ENCODE data around the gene NPHP1. TPM values are rescaled to one million over a fixed set of nuclear protein-coding genes. Genes with fewer than 3 reads are reported as not detected.
"Not testable (repeated sequence)": the region's sequence is repeated elsewhere in the genome, so short reads cannot be mapped to it uniquely, and the experiment has no call there.

NPHP1 gene
- polyA plus RNA-seq, 10 donors = 4.0 to 11.2 (median 6.1) TPM

GRCh38 chr2:110205660-110206455 is 1.0 kb upstream of the NPHP1 start:
- no peak for DNase-seq

- no peak for DNase-seq
Measured at GRCh38 chr2:110198016-110198415, 6.8 kb downstream of the NPHP1 start.

- no peak for DNase-seq
Measured at GRCh38 chr2:110197452-110197851, 7.4 kb downstream of the NPHP1 start.

DNA sequence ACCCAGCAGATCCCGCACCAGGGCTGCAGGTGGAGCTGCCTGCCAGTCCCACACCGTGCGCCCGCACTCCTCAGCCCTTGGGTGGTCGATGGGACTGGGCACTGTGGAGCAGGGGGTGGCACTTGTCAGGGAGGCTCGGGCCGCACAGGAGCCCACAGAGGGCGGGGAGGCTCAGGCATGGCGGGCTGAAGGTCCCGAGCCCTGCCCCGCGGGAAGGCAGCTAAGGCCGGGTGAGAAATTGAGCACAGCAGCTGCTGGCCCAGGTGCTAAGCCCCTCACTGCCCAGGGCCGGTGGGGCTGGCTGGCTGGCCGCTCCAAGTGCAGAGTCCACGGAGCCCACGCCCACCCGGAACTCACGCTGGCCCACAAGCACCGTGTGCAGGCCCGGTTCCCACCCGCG is 14.6 kb downstream of the NPHP1 start:
- not testable (repeated sequence) for DNase-seq

DNA sequence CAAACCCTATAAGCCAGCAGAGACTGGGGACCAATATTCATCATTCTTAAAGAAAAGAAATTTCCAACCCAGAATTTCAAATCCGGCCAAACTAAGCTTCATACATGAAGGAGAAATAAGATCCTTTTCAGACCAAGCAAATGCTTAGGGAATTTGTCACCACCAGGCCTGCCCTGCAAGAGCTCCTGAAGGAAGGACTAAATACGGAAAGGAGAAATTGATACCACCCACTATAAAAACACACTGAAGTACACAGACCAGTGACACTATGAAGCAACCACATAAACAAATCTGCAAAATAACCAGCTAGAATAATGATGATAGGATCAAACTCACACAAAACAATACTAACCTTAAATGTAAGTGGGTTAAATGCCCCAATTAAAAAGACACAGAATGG is 22.4 kb downstream of the NPHP1 start:
- no peak for DNase-seq

DNA sequence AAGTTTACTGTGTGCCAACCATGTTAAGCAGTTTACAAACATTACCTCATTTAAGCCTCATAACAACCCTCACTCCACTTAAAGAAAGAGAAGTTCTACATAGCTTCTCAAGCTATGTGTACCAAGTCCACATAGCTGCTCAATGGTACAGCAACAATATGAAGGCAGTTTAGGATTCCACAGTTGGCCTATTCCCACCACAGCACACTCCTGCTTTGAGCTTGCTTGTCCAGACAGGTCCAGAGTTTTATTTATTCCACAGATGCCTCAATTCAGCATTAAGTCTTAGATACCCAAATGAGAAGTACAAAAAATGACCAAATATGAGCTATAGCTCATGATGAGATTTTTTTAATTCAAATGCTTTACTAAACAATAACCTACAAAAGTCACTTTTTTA is 24.8 kb downstream of the NPHP1 start:
- DNase-seq = no peak

DNA sequence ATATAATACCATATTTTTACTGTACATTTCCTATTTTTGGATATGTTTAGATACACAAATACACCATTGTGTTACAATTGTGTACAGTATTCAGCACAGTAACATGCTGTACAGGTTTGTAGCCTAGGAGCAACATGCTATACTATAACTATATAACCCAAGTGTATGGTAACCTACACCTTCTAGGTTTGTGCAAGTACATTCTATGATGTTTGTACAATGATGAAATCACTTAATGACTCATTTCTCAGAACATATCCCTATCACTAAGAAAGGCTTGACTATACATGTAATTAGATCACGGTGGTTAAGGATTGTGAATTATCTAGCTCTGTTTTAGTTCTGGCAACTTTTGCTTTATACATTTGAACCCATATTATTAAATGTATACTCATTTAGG is 31.3 kb downstream of the NPHP1 start:
- DNase-seq = no peak

GRCh38 chr2:110172506-110172905 is 32.3 kb downstream of the NPHP1 start:
- no peak for DNase-seq

DNA sequence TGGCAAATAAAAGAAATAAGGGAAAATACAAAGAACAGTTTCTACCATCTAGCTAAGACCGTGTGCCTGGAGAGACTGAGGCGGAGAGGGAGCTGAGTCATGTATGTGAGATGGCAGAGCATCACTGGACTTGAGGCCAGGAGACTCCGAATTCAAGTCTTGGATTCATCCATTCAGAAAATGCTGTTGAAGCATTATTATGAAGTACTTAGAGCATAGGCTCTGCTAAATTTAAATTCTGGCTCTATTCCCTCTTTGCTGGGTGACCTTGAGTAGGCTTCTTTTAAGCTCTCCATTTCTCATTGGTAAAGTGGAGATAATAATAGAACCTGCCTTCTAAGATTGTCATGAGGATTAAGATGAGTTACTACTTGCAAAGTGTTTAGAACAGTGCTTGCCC is 34.7 kb downstream of the NPHP1 start:
- peak in 1 of 3 donors; percentile 14 for DNase-seq

GRCh38 chr2:110167326-110168000 is 37.4 kb downstream of the NPHP1 start:
- DNase-seq = peak in 1 of 3 donors; percentile 7

DNA sequence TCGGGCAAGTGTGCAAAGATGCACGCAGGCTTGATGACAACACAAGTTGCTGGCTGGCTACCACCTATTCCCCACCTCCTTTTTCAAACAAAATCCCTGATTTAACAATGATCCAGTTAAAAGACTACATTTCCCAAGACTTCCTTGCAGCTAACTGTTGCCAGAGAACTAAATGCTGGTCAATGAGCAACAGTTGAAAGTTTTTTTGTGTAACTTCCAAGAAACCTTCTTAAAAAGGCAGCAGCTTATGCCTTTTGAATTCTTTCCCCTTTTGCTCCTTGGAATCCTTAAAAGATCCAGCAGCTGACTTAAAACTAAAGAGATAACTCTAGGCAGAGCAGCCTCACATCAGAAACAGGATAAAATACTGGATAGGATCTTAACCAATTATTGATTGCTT is 38.5 kb downstream of the NPHP1 start:
- DNase-seq = peak in 1 of 3 donors; percentile 18

DNA sequence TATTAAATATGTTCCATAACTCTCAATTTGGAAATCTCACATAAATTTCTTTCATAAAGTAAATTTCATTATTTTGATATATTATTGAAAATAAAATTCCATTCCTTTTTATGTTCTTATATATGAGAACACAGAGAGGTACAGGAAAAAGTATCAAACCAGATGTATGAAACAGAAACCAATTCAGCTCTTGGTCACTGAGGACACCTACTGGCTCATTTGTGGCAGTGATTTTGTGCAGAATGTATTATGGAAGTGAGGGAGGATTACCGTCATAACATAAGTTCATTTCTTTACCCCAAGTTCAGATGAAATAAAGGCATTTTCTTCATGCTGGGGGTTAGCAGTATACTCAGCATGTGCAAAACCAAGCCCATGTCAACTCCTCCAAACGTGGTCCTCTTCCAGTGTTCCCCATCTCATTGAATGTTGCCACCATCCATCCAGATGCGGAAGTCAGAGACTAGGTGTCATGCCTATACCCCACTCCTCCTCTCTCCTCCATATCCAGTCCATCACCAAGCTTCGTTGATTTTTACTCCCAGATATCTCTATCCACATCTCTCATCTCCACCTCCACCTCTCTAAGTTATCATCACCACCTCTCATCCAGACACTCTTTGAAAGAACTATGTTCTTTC is 47.5 kb downstream of the NPHP1 start:
- DNase-seq = peak; percentile 47 to 66 (median 48)

GRCh38 chr2:110154828-110155227 is 50.0 kb downstream of the NPHP1 start:
- not testable (repeated sequence) for DNase-seq

DNA sequence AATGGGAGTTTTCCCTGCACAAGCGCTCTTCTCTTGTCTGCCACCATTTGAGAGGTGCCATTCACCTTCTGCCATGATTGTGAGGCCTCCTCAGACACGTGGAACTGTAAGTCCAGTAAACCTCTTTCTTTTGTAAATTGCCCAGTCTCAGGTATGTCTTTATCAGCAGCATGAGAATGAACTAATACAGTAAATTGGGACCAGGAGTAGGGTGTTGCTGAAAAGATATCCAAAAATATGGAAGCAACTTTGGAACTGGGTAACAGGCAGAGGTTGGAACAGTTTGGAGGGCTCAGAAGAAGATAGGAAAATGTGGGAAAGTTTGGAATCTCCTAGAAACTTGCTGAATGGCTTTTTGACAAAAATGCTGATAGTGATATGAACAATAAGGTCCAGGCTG is 50.6 kb downstream of the NPHP1 start:
- not testable (repeated sequence) for DNase-seq

GRCh38 chr2:110153416-110153815 is 51.4 kb downstream of the NPHP1 start:
- DNase-seq = no peak

- no peak for DNase-seq
Measured at GRCh38 chr2:110152943-110153342, 51.9 kb downstream of the NPHP1 start.

DNA sequence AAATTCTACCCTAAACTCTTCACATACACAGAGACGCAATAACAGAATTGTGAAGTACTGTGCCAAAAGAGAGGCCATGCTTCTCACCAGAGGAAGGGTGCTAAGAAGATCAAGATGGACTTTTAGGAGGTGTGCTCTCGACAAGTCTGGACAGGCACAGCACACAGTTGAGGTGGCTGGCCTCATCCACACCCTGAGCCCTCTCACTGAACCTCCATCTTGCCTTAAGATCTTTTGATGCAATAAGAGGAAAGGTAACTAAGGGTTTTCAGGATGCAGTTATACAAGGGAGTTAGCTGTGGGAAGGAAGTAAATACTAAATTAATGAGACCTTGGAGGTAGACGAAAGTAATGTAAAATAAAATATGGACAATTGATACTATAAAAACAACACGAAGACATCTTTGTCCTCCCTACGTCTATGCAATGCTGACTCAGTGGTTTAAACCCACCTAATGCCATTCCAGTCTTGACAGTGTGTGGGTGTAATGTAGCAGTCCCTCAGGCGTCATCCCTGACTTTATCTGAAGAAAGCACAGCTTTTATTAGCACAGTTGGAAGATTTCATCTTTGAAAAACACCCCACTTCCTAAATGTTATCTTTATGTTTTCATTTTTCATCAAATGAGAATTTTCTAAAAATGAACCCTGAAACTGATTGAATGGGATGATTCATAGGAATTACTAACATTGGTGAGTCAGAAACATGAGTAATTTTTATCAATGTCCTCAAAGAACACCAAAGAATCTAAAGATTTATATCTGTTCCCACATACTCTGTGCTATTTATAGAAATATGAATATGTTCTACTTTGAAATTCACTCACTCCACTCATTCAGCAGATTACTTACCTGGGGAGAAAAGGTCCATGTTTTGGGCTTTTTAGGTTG is 55.2 kb downstream of the NPHP1 start:
- DNase-seq = peak in 1 of 3 donors; percentile 66

DNA sequence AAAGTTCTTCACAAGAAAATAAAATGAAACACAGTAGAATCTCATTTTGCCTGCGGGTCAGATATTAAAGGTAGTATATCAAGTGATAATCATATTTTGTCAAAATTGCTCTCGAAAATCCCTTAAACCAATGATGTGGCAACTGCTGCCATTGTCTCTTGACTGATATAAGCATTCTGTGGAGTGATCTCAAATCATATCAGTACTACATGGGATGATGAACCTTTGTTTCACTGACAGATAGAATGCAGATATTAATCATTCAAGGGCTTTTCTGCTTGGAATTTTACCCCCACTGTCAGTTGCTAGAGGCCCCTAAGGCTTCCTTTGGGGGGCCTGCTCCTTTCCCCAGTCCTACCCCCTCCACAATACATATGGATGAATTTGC is 57.9 kb downstream of the NPHP1 start:
- DNase-seq = no peak

GRCh38 chr2:110146183-110146944 is 58.4 kb downstream of the NPHP1 start:
- no peak for DNase-seq

DNA sequence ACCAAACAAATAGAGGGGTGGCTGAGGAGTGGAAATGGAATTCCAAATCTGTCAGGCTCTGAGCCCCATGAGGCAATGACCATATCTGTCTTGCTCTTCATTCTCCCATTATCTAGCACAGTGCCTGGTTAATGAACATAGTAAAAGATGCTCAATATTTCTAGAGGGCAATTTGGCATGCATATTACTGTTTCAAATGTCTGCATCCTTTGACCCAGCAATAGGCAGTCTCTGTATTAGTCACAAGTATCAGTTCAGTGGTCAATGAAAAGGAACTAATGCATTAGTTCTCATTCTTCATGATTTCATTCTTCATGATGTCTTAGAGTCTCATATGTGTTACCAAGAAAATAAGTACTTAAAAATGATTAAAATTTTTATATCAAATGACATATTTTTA is 60.8 kb downstream of the NPHP1 start:
- no peak for DNase-seq

- DNase-seq = peak in 1 of 3 donors; percentile 36
Measured at GRCh38 chr2:110140401-110140800, 64.4 kb downstream of the NPHP1 start.
